ENCODE results near the gene TMEM243. TPM values are rescaled to one million over a fixed set of nuclear protein-coding genes. Genes with fewer than 3 reads are reported as not detected.

TMEM243 gene
- total and polyA plus RNA-seq, 2 donors (not counting 3 experiments of a cell fraction or from before 2014, with no cell fraction given) = 26.9 to 28.8 TPM

- dilution Hi-C loops (cut with MboI; ENCODE audit: extremely low pct_ligation_motif_present, low sequenced_read_pairs) (no loop called here), intact Hi-C loops (cut with micrococcal nuclease) (no loop called here)
- Histone ChIP-seq H3K4me1 (ENCODE audit: control insufficient read depth, extremely low read depth, insufficient read depth, low read length) (no peaks in the 10 kb centered on the region), H3K4me3 (replicated peaks in 1 of 3; ENCODE audit: insufficient read depth in 1 of 3, low read depth in 1 of 3, low read length in 3 of 3) (no peak overlapping the region), H3K27me3 (ENCODE audit: control insufficient read depth in 2 of 2, insufficient read depth in 2 of 2, low read length in 2 of 2) (no peaks in the 10 kb centered on the region), H3K36me3 (ENCODE audit: control insufficient read depth in 2 of 2, extremely low read depth in 1 of 2, insufficient read depth in 2 of 2, low read length in 2 of 2) (peaks cover 26 to 45% of the 10 kb centered on the region in 2 experiments), H3K9ac (replicated peaks; ENCODE audit: extremely low read depth, insufficient read depth, low read length) (no peak overlapping the region), H3K9me3 (replicated peaks; ENCODE audit: control insufficient read depth, insufficient read depth, low read length) (no peaks in the 10 kb centered on the region), H3K79me2 (ENCODE audit: control insufficient read depth, insufficient read depth, low read length) (no peaks in the 10 kb centered on the region), H3K27ac (ENCODE audit: insufficient read depth, low read depth, low read length) (no peak overlapping the region), H4K20me1 (replicated peaks; ENCODE audit: control insufficient read depth, extremely low read depth, insufficient read depth, low read length) (no peaks in the 10 kb centered on the region), H3K4me2 (ENCODE audit: insufficient read depth, low read length) (no peak overlapping the region), H3K9me1 (replicated peaks; ENCODE audit: control insufficient read depth, extremely low read depth, insufficient read depth, low read length) (no peaks in the 10 kb centered on the region), H2AFZ (ENCODE audit: low read depth, low read length) (no peak overlapping the region)
- BruUV-seq (replicated peaks) = TSS peak; percentile 9
- ChIA-PET CTCF (interaction anchor here (1.5 kb wide), 1 partner anchor 9 kb away, joined by 3 read pairs; no protein-coding TSS in a partner anchor), POLR2A (no interaction called here)
- no peak for TF ChIP-seq POLR2AphosphoS5 (IDR thresholded peaks at IDR 0.05; ENCODE audit: insufficient read depth, low read depth, low read length)
- TF ChIP-seq JUN (IDR thresholded peaks at IDR 0.05; ENCODE audit: borderline replicate concordance, insufficient read depth, insufficient read length, low read depth) = no peak
- TF ChIP-seq MAX (IDR thresholded peaks at IDR 0.05; ENCODE audit: insufficient read depth, insufficient read length) = no peak
- no peak for TF ChIP-seq FOS (IDR thresholded peaks at IDR 0.05; ENCODE audit: borderline replicate concordance, insufficient read depth, low read length)
- no peak for TF ChIP-seq MYC (IDR thresholded peaks at IDR 0.05; ENCODE audit: low read depth, low read length)
- TF ChIP-seq GATA2 (IDR thresholded peaks at IDR 0.05; ENCODE audit: insufficient read depth, insufficient read length, low read depth, low read length) = no peak
- TF ChIP-seq POLR2A (IDR thresholded peaks at IDR 0.05; ENCODE audit: low read depth, low read length) = no peak
- TF ChIP-seq EZH2 (IDR thresholded peaks at IDR 0.05; ENCODE audit: borderline replicate concordance, low read depth, low read length, severe bottlenecking) = no peak
- no peak for TF ChIP-seq CTCF (IDR thresholded peaks at IDR 0.05; ENCODE audit: extremely low read depth in 1 of 2, insufficient read depth in 1 of 2, low read depth in 1 of 2, low read length in 2 of 2)
- no peak for DNase-seq (ENCODE audit: low read depth, low spot score)
- no peak for FAIRE-seq
Measured at GRCh38 chr7:87187120-87187519, 32.4 kb downstream of the TMEM243 start.

All from endothelial cell of umbilical vein (primary cell).